GM12874 (cell line): ENCODE measurements around the gene TTC12.

ENCODE experiments used
- CTCF ChIP-seq: IDR thresholded peaks from 2 replicates; pipeline ENCODE4 v1.5.1; 2011; ENCODE audit warnings: low read depth, mild to moderate bottlenecking, control low read depth, low read length, moderate library complexity; ENCODE audit not compliant: insufficient read depth

Gene TTC12

GRCh38 chr11:113314389-113315301, at the start of gene TTC12:
TSS of gene TTC12 (plus strand) at chr11:113314583. CDS start at chr11:113316258, 1,675 bp downstream.
- TF ChIP-seq CTCF = no peak

- no peak for TF ChIP-seq CTCF
Measured at GRCh38 chr11:113265362-113265761, 49.0 kb upstream of the TTC12 start.

- no peak for TF ChIP-seq CTCF
Measured at GRCh38 chr11:113267493-113267892, 46.9 kb upstream of the TTC12 start.

DNA sequence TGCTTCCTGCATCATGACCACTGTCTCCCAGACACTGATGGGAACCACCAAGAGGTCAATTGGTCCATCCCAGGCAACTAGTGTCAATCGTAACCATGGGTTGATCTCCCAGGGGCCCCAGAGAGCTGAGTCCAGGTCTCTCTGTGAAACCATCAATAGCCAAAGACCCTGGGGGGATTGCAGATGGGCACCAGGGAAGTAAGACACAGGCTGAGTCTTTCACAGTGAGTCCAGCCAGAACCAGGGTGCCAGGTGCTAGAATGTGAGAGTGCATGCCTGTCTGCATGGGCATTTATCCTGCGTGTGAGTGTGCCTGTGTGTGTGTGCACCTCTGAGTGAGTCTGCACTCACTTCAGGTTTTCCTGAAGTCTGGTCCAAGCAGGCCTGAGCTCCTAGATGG, 45.3 kb upstream of the TTC12 start:
- TF ChIP-seq CTCF = no peak

- TF ChIP-seq CTCF = no peak
Measured at GRCh38 chr11:113269636-113270035, 44.7 kb upstream of the TTC12 start.

GRCh38 chr11:113270080-113270479, 44.3 kb upstream of the TTC12 start:
- no peak for TF ChIP-seq CTCF

GRCh38 chr11:113271551-113272245, 42.7 kb upstream of the TTC12 start:
- TF ChIP-seq CTCF = no peak
